Activated B cell treated with CpG ODN at 0.5 μM for 24 hours (primary cell): Measurements from ENCODE around the gene EMC8. TPM values are rescaled to one million over a fixed set of nuclear protein-coding genes. Genes with fewer than 3 reads are reported as not detected.

ENCODE experiments used
- ATAC-seq: fragments of 200-7000 bp; cut with Tn5 transposase; one replicate; pipeline ENCODE4 v1.10.0; 2021; ENCODE audit warnings: low read depth, mild to moderate bottlenecking, moderate library complexity
- CTCF ChIA-PET: fragments of 350-600 bp; sonication (Branson Sonifier 250); formaldehyde crosslinking; loops from one replicate; lab custom pipeline; 2021; ENCODE audit warnings: antibody characterized with exemption; lab: Charles Lee
- POLR2A ChIA-PET: fragments of 350-600 bp; sonication (Branson Sonifier 250); formaldehyde crosslinking; loops from one replicate; lab custom pipeline; 2021; ENCODE audit warnings: antibody characterized with exemption; lab: Charles Lee
- DNase-seq: peaks from one replicate; pipeline ENCODE4 v3.0.0; 2022
- H3K27ac Mint-ChIP-seq: one replicate; pipeline ENCODE4 v1.8.0; 2020; ENCODE audit warnings: mixed read lengths
- H3K27me3 Mint-ChIP-seq: one replicate; pipeline ENCODE4 v1.8.0; 2021; ENCODE audit warnings: mixed read lengths
- H3K36me3 Mint-ChIP-seq: one replicate; pipeline ENCODE4 v1.8.0; 2021; ENCODE audit warnings: low read depth, mixed read lengths
- H3K4me1 Mint-ChIP-seq: one replicate; pipeline ENCODE4 v1.8.0; 2021; ENCODE audit warnings: mixed read lengths
- H3K4me3 Mint-ChIP-seq: one replicate; pipeline ENCODE4 v1.8.0; 2020; ENCODE audit warnings: mild to moderate bottlenecking, mixed read lengths
- H3K9me3 Mint-ChIP-seq: one replicate; pipeline ENCODE4 v1.8.0; 2020; ENCODE audit warnings: mixed read lengths
- intact Hi-C: fragments of 100-400 bp; cut with micrococcal nuclease; formaldehyde crosslinking; loops from one replicate; pipeline ENCODE4 v1.15.1; 2024
- total RNA-seq: library from RNA; stranded (reverse); gene quantifications from 2 replicates; pipeline ENCODE4 v1.2.3, GENCODE V29; 2022
- TF ChIP-seq, protein P1 (sequence below): fragments of 200-600 bp; IDR thresholded peaks from one replicate; pipeline ENCODE4 v1.8.0; 2022; ENCODE audit warnings: antibody characterized with exemption, mild to moderate bottlenecking

EMC8 gene
- total RNA-seq, 1 donor from 2014 or later: 27.8 TPM

DNA sequence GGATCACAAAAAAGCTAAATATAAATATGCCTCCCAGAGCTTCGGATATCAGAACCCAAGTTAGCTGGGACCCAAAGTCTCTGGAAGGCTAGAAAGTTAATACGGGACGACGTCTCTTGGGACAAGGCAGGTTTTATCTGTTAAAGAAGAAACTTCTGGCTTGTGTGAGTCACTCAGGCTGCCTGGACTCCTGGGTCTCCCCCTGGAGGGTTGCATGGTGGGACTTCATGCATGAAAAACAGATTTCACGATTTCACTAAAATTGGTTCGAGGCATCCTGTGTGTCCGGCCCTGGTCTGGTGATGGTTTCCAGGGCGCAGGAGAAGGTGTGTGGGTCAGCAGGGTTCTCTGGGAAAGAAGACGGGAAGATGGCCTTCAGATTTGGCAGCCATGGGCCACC is 47.1 kb upstream of the EMC8 start:
- Mint-ChIP-seq H3K27me3 (peaks cover 7% of the 10 kb centered on the region), H3K36me3 (no peaks in the 10 kb centered on the region), H3K27ac (peak overlapping the region; percentile 57), H3K4me1 (peaks cover 28% of the 10 kb centered on the region), H3K9me3 (no peaks in the 10 kb centered on the region), H3K4me3 (peak overlapping the region; percentile 39)
- no peak for DNase-seq
- intact Hi-C loops: loop anchor here (2.0 kb wide), 1 partner anchor 14 kb away; no protein-coding TSS in a partner anchor
- TF ChIP-seq, protein P1, sequence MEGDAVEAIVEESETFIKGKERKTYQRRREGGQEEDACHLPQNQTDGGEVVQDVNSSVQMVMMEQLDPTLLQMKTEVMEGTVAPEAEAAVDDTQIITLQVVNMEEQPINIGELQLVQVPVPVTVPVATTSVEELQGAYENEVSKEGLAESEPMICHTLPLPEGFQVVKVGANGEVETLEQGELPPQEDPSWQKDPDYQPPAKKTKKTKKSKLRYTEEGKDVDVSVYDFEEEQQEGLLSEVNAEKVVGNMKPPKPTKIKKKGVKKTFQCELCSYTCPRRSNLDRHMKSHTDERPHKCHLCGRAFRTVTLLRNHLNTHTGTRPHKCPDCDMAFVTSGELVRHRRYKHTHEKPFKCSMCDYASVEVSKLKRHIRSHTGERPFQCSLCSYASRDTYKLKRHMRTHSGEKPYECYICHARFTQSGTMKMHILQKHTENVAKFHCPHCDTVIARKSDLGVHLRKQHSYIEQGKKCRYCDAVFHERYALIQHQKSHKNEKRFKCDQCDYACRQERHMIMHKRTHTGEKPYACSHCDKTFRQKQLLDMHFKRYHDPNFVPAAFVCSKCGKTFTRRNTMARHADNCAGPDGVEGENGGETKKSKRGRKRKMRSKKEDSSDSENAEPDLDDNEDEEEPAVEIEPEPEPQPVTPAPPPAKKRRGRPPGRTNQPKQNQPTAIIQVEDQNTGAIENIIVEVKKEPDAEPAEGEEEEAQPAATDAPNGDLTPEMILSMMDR: no peak
- ChIA-PET POLR2A (interaction anchor here (0.6 to 0.7 kb wide), 2 partner anchors 62 to 135 kb away, joined by 3 to 10 read pairs; no protein-coding TSS in a partner anchor), CTCF (interaction anchor here (1.1 kb wide), 1 partner anchor 25 kb away, joined by 3 read pairs; no protein-coding TSS in a partner anchor)
- peak; percentile 56 for ATAC-seq

- peaks cover 7% of the 10 kb centered on the region for H3K27me3 Mint-ChIP-seq
- ChIA-PET CTCF (no interaction called here), POLR2A (interaction anchor here (1.0 kb wide), 1 partner anchor 11 kb away, joined by 14 read pairs; no protein-coding TSS in a partner anchor)
- DNase-seq: no peak
- peaks cover 21% of the 10 kb centered on the region for H3K4me1 Mint-ChIP-seq
- no peak overlapping the region for H3K27ac Mint-ChIP-seq
- TF ChIP-seq, protein P1: no peak
- no peak overlapping the region for H3K4me3 Mint-ChIP-seq
- H3K36me3 Mint-ChIP-seq: no peaks in the 10 kb centered on the region
- H3K9me3 Mint-ChIP-seq: no peaks in the 10 kb centered on the region
- no peak for ATAC-seq
- intact Hi-C loops: no loop called here
Observed at GRCh38 chr16:85845266-85845665, 45.9 kb upstream of the EMC8 start.

DNA sequence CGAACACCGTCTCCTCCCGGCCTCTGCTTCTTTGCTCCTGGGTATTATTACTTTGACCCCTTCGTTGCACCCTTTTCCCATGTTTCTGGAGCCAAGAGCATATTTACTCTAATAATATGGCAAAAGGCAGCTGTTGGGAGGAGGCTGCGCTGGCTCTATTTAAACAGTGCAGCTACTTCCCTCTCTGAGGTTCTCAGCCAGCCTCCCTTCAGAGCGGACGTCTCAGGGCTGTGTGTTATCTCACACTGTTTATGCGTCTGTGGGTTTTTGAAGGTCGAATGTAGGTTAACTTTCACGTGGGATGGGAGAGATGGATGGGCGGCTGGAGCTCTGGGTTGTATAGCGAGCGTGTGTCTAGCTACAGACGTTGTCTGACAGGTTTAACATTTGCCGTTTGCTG is 45.4 kb upstream of the EMC8 start:
- TF ChIP-seq, protein P1: no peak
- intact Hi-C loops: no loop called here
- H3K27ac Mint-ChIP-seq: peak overlapping the region; percentile 19
- ChIA-PET POLR2A (interaction anchor here (1.0 kb wide), 1 partner anchor 10 kb away, joined by 14 read pairs; no protein-coding TSS in a partner anchor), CTCF (no interaction called here)
- ATAC-seq (peak; percentile 69), DNase-seq (no peak)
- H3K27me3 Mint-ChIP-seq: peaks cover 7% of the 10 kb centered on the region
- peaks cover 21% of the 10 kb centered on the region for H3K4me1 Mint-ChIP-seq
- no peaks in the 10 kb centered on the region for H3K9me3 Mint-ChIP-seq
- H3K4me3 Mint-ChIP-seq: no peak overlapping the region
- no peaks in the 10 kb centered on the region for H3K36me3 Mint-ChIP-seq

DNA sequence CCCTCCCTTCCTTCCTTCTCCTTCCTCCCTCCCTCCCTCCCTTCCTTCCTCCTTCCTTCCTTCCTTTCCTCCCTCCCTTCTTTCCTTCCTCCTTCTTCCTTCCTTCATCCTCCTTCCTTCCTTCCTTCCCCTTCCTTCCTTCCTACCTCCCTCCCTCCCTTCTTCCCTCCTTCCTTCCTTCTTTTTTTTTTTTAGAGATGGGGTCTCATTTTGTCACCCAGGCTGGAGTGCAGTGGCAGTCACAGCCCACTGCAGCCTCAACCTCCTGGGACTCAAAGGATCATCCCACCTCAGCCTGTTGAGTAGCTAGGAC is 44.8 kb upstream of the EMC8 start:
- CTCF ChIA-PET: interaction anchor here (0.6 kb wide), 1 partner anchor 143 kb away, joined by 3 read pairs; no protein-coding TSS in a partner anchor
- no peak for DNase-seq
- intact Hi-C loops: no loop called here

DNA sequence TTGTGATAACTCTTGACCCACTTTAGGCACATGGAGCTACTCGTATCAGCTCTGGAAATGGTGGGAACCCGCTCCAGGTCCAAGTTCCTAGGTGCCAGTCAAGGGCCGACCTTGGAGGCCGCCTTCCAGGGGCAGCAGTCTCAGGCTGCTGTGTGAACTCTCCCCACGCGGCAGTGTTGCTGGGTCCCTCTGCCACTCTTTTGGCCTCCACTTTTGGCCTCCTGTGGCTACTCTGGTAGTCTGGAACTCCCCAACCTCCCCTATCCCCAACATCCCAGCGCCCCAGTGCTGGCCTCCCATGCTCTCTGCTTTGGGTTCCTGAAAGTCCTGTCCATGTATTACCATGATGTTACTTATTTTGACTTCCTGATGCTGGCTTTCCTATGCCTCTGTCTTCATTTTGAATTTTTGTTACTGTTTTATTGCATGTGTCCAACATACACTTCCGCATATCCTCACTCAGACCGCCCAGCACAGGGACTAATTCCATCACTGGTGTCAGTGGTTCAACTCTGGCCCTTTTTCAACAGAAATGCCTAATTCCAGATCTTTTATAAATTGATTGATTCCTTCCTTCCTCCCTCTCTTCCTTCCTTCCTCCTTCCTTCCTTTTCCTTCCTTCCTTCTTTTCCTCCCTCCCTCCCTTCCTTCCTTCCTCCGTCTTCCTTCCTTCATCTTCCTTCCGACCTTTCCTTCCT is 44.3 kb upstream of the EMC8 start:
- no peak for ATAC-seq
- Mint-ChIP-seq H3K4me3 (no peak overlapping the region), H3K27me3 (peaks cover 7% of the 10 kb centered on the region), H3K9me3 (no peaks in the 10 kb centered on the region), H3K4me1 (peaks cover 23% of the 10 kb centered on the region), H3K27ac (no peak overlapping the region), H3K36me3 (no peaks in the 10 kb centered on the region)
- ChIA-PET CTCF (interaction anchor here (0.6 kb wide), 1 partner anchor 143 kb away, joined by 3 read pairs; no protein-coding TSS in a partner anchor), POLR2A (interaction anchor here (0.7 kb wide), 1 partner anchor 14 kb away, joined by 3 read pairs; no protein-coding TSS in a partner anchor)
- no peak for DNase-seq
- intact Hi-C loops: no loop called here
- TF ChIP-seq, protein P1: no peak

More for the DNA sequence above, 44.8 kb upstream of the EMC8 start:
- Mint-ChIP-seq H3K4me3 (no peak overlapping the region), H3K27me3 (peaks cover 7% of the 10 kb centered on the region), H3K4me1 (peaks cover 23% of the 10 kb centered on the region), H3K9me3 (no peaks in the 10 kb centered on the region), H3K27ac (no peak overlapping the region), H3K36me3 (no peaks in the 10 kb centered on the region)
- ATAC-seq: no peak
- TF ChIP-seq, protein P1: no peak
- POLR2A ChIA-PET: interaction anchor here (0.7 to 1.0 kb wide), 2 partner anchors 10 to 15 kb away, joined by 3 to 14 read pairs; no protein-coding TSS in a partner anchor
